HepG2 (cell line): ENCODE results near the gene TNFAIP2. TPM values are rescaled to one million over a fixed set of nuclear protein-coding genes. Genes with fewer than 3 reads are reported as not detected.

Experiments used
- AGO2 ChIP-seq: fragments of 200-400 bp; formaldehyde crosslinking; optimal IDR thresholded peaks from 2 replicates; pipeline ENCODE3; 2017; ENCODE audit warnings: mild to moderate bottlenecking, low read depth, low read length, moderate library complexity
- AKAP8 ChIP-seq: sonication (generic); formaldehyde crosslinking; IDR thresholded peaks from 2 replicates; pipeline ENCODE4 v1.5.1; 2020; ENCODE audit warnings: mild to moderate bottlenecking, missing genetic modification reagents
- HDAC2 ChIP-seq: sonication (generic); formaldehyde crosslinking; IDR thresholded peaks from 2 replicates; pipeline ENCODE4 v1.4.0; 2020; ENCODE audit warnings: missing genetic modification reagents
- NONO ChIP-seq, 2 experiments: fragments of 450-650 bp in 1 of 2; sonication (generic) in 1 of 2; formaldehyde crosslinking in 1 of 2; IDR thresholded peaks in 1 of 2; conservative IDR thresholded peaks in 1 of 2; 2 replicates each; pipeline versions ENCODE4 v1.6.1 to v1.8.0; 2017 to 2022; ENCODE audit warnings: mild to moderate bottlenecking in 1 of 2, missing genetic modification reagents in 1 of 2, moderate library complexity in 1 of 2
- TBL1XR1 ChIP-seq: fragments of 150-350 bp; IDR thresholded peaks from 2 replicates; pipeline ENCODE4 v1.6.1; 2014; ENCODE audit warnings: borderline replicate concordance, low read length; ENCODE audit not compliant: partially characterized antibody
- ZNF530 ChIP-seq: sonication (generic); formaldehyde crosslinking; IDR thresholded peaks from 2 replicates; pipeline ENCODE4 v1.5.0; 2020; ENCODE audit warnings: low read depth, mild to moderate bottlenecking, missing genetic modification reagents
- ZNF678 ChIP-seq: sonication (generic); formaldehyde crosslinking; IDR thresholded peaks from 2 replicates; pipeline ENCODE4 v1.4.0; 2020; ENCODE audit warnings: mild to moderate bottlenecking, missing genetic modification reagents
- polyA plus RNA-seq, 8 experiments: library from polyadenylated mRNA; depleted of rRNA in 3 of 8; stranded (reverse) in 7 of 8; unstranded in 1 of 8; fragments of >200 nt; fragmentation: Illumina TruSeq in 4 of 8; extraction: Trizol in 4 of 8; gene quantifications; 2 replicates each; pipeline versions ENCODE4 v1.2.1 to v1.2.3, GENCODE V29; 2011 to 2016; ENCODE audit warnings: low read depth in 4 of 8, missing spikeins in 1 of 8, mixed read lengths in 1 of 8; ENCODE audit not compliant: insufficient read depth in 1 of 8
- total RNA-seq, 5 experiments: library from RNA; depleted of rRNA; stranded (reverse); fragments of >200 nt; fragmentation: Illumina TruSeq; extraction: Trizol; gene quantifications; 2 replicates each; pipeline ENCODE4 v1.2.3, GENCODE V29; 2016; ENCODE audit warnings: low read depth in 1 of 5
- TF ChIP-seq, protein P1 (sequence below): sonication (generic); formaldehyde crosslinking; IDR thresholded peaks from 2 replicates; pipeline ENCODE4 v1.5.1; 2020; ENCODE audit warnings: mild to moderate bottlenecking, missing genetic modification reagents, moderate library complexity
- TF ChIP-seq, protein P2 (sequence below): sonication (generic); formaldehyde crosslinking; IDR thresholded peaks from 2 replicates; pipeline ENCODE4 v1.5.0; 2020; ENCODE audit warnings: missing genetic modification reagents
- TF ChIP-seq, protein P3 (sequence below): sonication (generic); formaldehyde crosslinking; conservative IDR thresholded peaks from 2 replicates; pipeline ENCODE4 v1.4.0; 2020; ENCODE audit warnings: mild to moderate bottlenecking, missing genetic modification reagents, moderate library complexity
- TF ChIP-seq, protein P4 (sequence below): sonication (generic); formaldehyde crosslinking; IDR thresholded peaks from 2 replicates; pipeline ENCODE4 v1.9.0; 2022; ENCODE audit warnings: missing genetic modification reagents, mild to moderate bottlenecking, borderline replicate concordance
- TF ChIP-seq, protein P5 (sequence below): IDR thresholded peaks from 2 replicates; pipeline ENCODE4 v1.6.1; 2016; ENCODE audit warnings: control low read depth
- TF ChIP-seq, protein P6 (sequence below): sonication (generic); formaldehyde crosslinking; IDR thresholded peaks from 2 replicates; pipeline ENCODE4 v1.8.0; 2022; ENCODE audit warnings: mild to moderate bottlenecking, missing genetic modification reagents, moderate library complexity

The TNFAIP2 gene
- total and polyA plus RNA-seq, 2 of the 13 experiments (the other 11 are each of a cell fraction or from before 2014, with no cell fraction given): 0.46 to 1.5 TPM

DNA sequence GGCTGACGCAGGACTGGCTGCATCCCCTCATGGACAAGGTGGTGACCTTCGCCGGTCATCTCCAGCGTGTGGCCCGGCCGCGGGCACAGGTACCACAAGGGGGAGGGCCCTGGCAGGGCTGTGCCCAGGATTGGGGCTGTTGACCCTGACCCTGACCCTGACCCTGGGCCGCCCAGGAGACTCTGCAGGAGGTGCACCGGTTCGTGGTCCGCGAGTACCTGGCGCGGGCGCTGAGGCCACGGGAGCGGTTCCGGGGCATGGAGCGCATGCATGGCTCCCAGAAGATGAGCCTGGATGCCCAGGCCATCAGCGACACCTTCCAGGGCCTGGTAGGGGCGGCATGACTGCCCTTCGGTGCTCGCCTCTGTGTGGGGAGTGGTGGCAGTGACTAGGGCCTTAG lies 15.8 kb upstream of the TNFAIP2 start (continued):
- TF ChIP-seq, protein P1, sequence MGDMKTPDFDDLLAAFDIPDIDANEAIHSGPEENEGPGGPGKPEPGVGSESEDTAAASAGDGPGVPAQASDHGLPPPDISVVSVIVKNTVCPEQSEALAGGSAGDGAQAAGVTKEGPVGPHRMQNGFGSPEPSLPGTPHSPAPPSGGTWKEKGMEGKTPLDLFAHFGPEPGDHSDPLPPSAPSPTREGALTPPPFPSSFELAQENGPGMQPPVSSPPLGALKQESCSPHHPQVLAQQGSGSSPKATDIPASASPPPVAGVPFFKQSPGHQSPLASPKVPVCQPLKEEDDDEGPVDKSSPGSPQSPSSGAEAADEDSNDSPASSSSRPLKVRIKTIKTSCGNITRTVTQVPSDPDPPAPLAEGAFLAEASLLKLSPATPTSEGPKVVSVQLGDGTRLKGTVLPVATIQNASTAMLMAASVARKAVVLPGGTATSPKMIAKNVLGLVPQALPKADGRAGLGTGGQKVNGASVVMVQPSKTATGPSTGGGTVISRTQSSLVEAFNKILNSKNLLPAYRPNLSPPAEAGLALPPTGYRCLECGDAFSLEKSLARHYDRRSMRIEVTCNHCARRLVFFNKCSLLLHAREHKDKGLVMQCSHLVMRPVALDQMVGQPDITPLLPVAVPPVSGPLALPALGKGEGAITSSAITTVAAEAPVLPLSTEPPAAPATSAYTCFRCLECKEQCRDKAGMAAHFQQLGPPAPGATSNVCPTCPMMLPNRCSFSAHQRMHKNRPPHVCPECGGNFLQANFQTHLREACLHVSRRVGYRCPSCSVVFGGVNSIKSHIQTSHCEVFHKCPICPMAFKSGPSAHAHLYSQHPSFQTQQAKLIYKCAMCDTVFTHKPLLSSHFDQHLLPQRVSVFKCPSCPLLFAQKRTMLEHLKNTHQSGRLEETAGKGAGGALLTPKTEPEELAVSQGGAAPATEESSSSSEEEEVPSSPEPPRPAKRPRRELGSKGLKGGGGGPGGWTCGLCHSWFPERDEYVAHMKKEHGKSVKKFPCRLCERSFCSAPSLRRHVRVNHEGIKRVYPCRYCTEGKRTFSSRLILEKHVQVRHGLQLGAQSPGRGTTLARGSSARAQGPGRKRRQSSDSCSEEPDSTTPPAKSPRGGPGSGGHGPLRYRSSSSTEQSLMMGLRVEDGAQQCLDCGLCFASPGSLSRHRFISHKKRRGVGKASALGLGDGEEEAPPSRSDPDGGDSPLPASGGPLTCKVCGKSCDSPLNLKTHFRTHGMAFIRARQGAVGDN: 0 out of 2 replicates have a peak, but pooled peaks have one; percentile 16
- TF ChIP-seq AGO2: peak; percentile 74
- TF ChIP-seq, protein P2, sequence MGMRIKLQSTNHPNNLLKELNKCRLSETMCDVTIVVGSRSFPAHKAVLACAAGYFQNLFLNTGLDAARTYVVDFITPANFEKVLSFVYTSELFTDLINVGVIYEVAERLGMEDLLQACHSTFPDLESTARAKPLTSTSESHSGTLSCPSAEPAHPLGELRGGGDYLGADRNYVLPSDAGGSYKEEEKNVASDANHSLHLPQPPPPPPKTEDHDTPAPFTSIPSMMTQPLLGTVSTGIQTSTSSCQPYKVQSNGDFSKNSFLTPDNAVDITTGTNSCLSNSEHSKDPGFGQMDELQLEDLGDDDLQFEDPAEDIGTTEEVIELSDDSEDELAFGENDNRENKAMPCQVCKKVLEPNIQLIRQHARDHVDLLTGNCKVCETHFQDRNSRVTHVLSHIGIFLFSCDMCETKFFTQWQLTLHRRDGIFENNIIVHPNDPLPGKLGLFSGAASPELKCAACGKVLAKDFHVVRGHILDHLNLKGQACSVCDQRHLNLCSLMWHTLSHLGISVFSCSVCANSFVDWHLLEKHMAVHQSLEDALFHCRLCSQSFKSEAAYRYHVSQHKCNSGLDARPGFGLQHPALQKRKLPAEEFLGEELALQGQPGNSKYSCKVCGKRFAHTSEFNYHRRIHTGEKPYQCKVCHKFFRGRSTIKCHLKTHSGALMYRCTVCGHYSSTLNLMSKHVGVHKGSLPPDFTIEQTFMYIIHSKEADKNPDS (CRISPR knock-in tag): no peak
- TF ChIP-seq, protein P3, sequence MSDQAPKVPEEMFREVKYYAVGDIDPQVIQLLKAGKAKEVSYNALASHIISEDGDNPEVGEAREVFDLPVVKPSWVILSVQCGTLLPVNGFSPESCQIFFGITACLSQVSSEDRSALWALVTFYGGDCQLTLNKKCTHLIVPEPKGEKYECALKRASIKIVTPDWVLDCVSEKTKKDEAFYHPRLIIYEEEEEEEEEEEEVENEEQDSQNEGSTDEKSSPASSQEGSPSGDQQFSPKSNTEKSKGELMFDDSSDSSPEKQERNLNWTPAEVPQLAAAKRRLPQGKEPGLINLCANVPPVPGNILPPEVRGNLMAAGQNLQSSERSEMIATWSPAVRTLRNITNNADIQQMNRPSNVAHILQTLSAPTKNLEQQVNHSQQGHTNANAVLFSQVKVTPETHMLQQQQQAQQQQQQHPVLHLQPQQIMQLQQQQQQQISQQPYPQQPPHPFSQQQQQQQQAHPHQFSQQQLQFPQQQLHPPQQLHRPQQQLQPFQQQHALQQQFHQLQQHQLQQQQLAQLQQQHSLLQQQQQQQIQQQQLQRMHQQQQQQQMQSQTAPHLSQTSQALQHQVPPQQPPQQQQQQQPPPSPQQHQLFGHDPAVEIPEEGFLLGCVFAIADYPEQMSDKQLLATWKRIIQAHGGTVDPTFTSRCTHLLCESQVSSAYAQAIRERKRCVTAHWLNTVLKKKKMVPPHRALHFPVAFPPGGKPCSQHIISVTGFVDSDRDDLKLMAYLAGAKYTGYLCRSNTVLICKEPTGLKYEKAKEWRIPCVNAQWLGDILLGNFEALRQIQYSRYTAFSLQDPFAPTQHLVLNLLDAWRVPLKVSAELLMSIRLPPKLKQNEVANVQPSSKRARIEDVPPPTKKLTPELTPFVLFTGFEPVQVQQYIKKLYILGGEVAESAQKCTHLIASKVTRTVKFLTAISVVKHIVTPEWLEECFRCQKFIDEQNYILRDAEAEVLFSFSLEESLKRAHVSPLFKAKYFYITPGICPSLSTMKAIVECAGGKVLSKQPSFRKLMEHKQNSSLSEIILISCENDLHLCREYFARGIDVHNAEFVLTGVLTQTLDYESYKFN (CRISPR knock-in tag): no peak
- peak; percentile 4; the same call in 1 of the 2 replicates for TF ChIP-seq AKAP8 (CRISPR knock-in tag)
- TF ChIP-seq, protein P4, sequence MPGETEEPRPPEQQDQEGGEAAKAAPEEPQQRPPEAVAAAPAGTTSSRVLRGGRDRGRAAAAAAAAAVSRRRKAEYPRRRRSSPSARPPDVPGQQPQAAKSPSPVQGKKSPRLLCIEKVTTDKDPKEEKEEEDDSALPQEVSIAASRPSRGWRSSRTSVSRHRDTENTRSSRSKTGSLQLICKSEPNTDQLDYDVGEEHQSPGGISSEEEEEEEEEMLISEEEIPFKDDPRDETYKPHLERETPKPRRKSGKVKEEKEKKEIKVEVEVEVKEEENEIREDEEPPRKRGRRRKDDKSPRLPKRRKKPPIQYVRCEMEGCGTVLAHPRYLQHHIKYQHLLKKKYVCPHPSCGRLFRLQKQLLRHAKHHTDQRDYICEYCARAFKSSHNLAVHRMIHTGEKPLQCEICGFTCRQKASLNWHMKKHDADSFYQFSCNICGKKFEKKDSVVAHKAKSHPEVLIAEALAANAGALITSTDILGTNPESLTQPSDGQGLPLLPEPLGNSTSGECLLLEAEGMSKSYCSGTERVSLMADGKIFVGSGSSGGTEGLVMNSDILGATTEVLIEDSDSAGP (CRISPR knock-in tag): 0 out of 2 replicates have a peak, but pooled peaks have one; percentile 23
- TF ChIP-seq TBL1XR1: no peak
- no peak for TF ChIP-seq ZNF678
- TF ChIP-seq, protein P5, sequence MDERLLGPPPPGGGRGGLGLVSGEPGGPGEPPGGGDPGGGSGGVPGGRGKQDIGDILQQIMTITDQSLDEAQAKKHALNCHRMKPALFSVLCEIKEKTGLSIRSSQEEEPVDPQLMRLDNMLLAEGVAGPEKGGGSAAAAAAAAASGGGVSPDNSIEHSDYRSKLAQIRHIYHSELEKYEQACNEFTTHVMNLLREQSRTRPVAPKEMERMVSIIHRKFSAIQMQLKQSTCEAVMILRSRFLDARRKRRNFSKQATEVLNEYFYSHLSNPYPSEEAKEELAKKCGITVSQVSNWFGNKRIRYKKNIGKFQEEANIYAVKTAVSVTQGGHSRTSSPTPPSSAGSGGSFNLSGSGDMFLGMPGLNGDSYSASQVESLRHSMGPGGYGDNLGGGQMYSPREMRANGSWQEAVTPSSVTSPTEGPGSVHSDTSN (CRISPR knock-in tag): no peak
- no peak for TF ChIP-seq ZNF530 (CRISPR knock-in tag)
- TF ChIP-seq, protein P6, sequence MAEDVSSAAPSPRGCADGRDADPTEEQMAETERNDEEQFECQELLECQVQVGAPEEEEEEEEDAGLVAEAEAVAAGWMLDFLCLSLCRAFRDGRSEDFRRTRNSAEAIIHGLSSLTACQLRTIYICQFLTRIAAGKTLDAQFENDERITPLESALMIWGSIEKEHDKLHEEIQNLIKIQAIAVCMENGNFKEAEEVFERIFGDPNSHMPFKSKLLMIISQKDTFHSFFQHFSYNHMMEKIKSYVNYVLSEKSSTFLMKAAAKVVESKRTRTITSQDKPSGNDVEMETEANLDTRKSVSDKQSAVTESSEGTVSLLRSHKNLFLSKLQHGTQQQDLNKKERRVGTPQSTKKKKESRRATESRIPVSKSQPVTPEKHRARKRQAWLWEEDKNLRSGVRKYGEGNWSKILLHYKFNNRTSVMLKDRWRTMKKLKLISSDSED (CRISPR knock-in tag): no peak
- no peak for TF ChIP-seq HDAC2 (CRISPR knock-in tag)
- no peak for TF ChIP-seq NONO (IDR thresholded peaks at IDR 0.05)
- TF ChIP-seq NONO (CRISPR knock-in tag; conservative IDR thresholded peaks at IDR 0.05): peak; percentile 27; the same call in 1 of the 2 replicates
